Liver (tissue), 9 donors: ENCODE data around the gene NHLRC1. TPM values are rescaled to one million over a fixed set of nuclear protein-coding genes. Genes with fewer than 3 reads are reported as not detected.

Source experiments
- DNase-seq: peaks from one replicate; pipeline ENCODE4 v3.0.0-alpha.2; 2017; ENCODE audit warnings: low spot score
- H3K27ac ChIP-seq, 2 donors: one replicate each; pipeline ENCODE4 v1.7.0; 2013; ENCODE audit warnings: inconsistent platforms in 2 of 2, low read length in 2 of 2, control low read depth in 1 of 2, low read depth in 1 of 2, mild to moderate bottlenecking in 1 of 2
- H3K27me3 ChIP-seq, 4 donors: one replicate each; pipeline versions ENCODE4 v1.6.1 to v1.7.0; 2013; ENCODE audit warnings: low read length in 3 of 4, inconsistent platforms in 1 of 4, mild to moderate bottlenecking in 1 of 4, moderate library complexity in 1 of 4; ENCODE audit not compliant: control insufficient read depth in 4 of 4, insufficient read depth in 4 of 4
- H3K36me3 ChIP-seq, 4 donors: one replicate each; pipeline versions ENCODE4 v1.6.1 to v1.7.0; 2013; ENCODE audit warnings: low read length in 3 of 4, mild to moderate bottlenecking in 3 of 4, low read depth in 1 of 4, moderate library complexity in 1 of 4; ENCODE audit not compliant: control insufficient read depth in 4 of 4, insufficient read depth in 3 of 4
- H3K4me1 ChIP-seq, 4 donors: one replicate each; pipeline versions ENCODE4 v1.6.1 to v1.7.0; 2013; ENCODE audit warnings: low read length in 3 of 4, mild to moderate bottlenecking in 3 of 4, moderate library complexity in 1 of 4; ENCODE audit not compliant: control insufficient read depth in 4 of 4, insufficient read depth in 4 of 4
- H3K4me3 ChIP-seq, 3 donors: one replicate each; pipeline versions ENCODE4 v1.6.1 to v1.7.0; 2013; ENCODE audit warnings: low read length in 3 of 3, control low read depth in 1 of 3, low read depth in 1 of 3, mild to moderate bottlenecking in 1 of 3
- H3K9ac ChIP-seq, 2 donors: one replicate each; pipeline ENCODE4 v1.7.0; 2013; ENCODE audit warnings: low read length in 2 of 2, mild to moderate bottlenecking in 2 of 2, moderate library complexity in 2 of 2, control low read depth in 1 of 2, low read depth in 1 of 2
- H3K9me3 ChIP-seq, 4 donors: one replicate each; pipeline versions ENCODE4 v1.6.1 to v1.7.0; 2013; ENCODE audit warnings: low read length in 3 of 4; ENCODE audit not compliant: control insufficient read depth in 4 of 4
- EGR1 ChIP-seq, 2 donors: IDR thresholded peaks; 2 replicates each; pipeline ENCODE4 v1.6.1; 2016 to 2018; ENCODE audit warnings: antibody characterized with exemption in 2 of 2, low read depth in 2 of 2
- FOXA1 ChIP-seq: IDR thresholded peaks from 2 replicates; pipeline ENCODE4 v1.6.1; 2016; ENCODE audit warnings: antibody characterized with exemption
- FOXA2 ChIP-seq: IDR thresholded peaks from 2 replicates; pipeline ENCODE4 v1.6.1; 2016; ENCODE audit warnings: antibody characterized with exemption
- GABPA ChIP-seq, 2 donors: IDR thresholded peaks in 1 of 2; conservative IDR thresholded peaks in 1 of 2; 2 replicates each; pipeline ENCODE4 v1.6.1; 2016; ENCODE audit warnings: antibody characterized with exemption in 2 of 2, mild to moderate bottlenecking in 1 of 2, moderate library complexity in 1 of 2
- HNF4A ChIP-seq, 2 donors: conservative IDR thresholded peaks; 2 replicates each; pipeline ENCODE4 v1.6.1; 2016; ENCODE audit warnings: antibody characterized with exemption in 2 of 2, mild to moderate bottlenecking in 2 of 2
- HNF4G ChIP-seq: IDR thresholded peaks from 2 replicates; pipeline ENCODE4 v1.6.1; 2016; ENCODE audit warnings: antibody characterized with exemption
- JUND ChIP-seq, 2 donors: IDR thresholded peaks; 2 replicates each; pipeline ENCODE4 v1.6.1; 2016; ENCODE audit warnings: antibody characterized with exemption in 2 of 2
- NR2F2 ChIP-seq: IDR thresholded peaks from 2 replicates; pipeline ENCODE4 v1.6.1; 2016; ENCODE audit warnings: antibody characterized with exemption
- RAD21 ChIP-seq, 2 donors: IDR thresholded peaks; 2 replicates each; pipeline ENCODE4 v1.6.1; 2016; ENCODE audit warnings: antibody characterized with exemption in 2 of 2, mild to moderate bottlenecking in 2 of 2
- RXRA ChIP-seq, 2 donors: IDR thresholded peaks; 2 replicates each; pipeline ENCODE4 v1.6.1; 2017 to 2018; ENCODE audit warnings: antibody characterized with exemption in 2 of 2, mild to moderate bottlenecking in 1 of 2
- SP1 ChIP-seq: IDR thresholded peaks from 2 replicates; pipeline ENCODE4 v1.6.1; 2018; ENCODE audit warnings: antibody characterized with exemption, mild to moderate bottlenecking
- TAF1 ChIP-seq: conservative IDR thresholded peaks from 2 replicates; pipeline ENCODE4 v1.6.1; 2016; ENCODE audit warnings: antibody characterized with exemption, mild to moderate bottlenecking
- YY1 ChIP-seq: IDR thresholded peaks from 2 replicates; pipeline ENCODE4 v1.6.1; 2016; ENCODE audit warnings: antibody characterized with exemption, mild to moderate bottlenecking
- WGBS: extraction: QIAGEN DNeasy Blood & Tissue Kit; methylation state at CpG from one replicate; pipeline ENCODE4 v1.1.7; 2013; 5-methylcytosine and 5-hydroxymethylcytosine counted together
- polyA plus RNA-seq, 2 donors: library from polyadenylated mRNA; stranded (reverse) in 1 of 2; unstranded in 1 of 2; fragments of 200-250 nt in 1 of 2; fragments of >200 nt in 1 of 2; fragmentation: Nextera tagmentation in 1 of 2; extraction: Ambion mirVana in 1 of 2; gene quantifications; one replicate each; pipeline versions ENCODE4 v1.2.1 to v1.2.3, GENCODE V29; 2013 to 2015
- total RNA-seq, 2 donors: library from RNA; depleted of rRNA; stranded (reverse); fragments of >200 nt; gene quantifications; one replicate each; pipeline ENCODE4 v1.2.3, GENCODE V29; 2014
- TF ChIP-seq, protein P1 (sequence below): IDR thresholded peaks from 2 replicates; pipeline ENCODE4 v1.6.1; 2016; ENCODE audit warnings: antibody characterized with exemption
- TF ChIP-seq, protein P2 (sequence below): IDR thresholded peaks from 2 replicates; pipeline ENCODE4 v1.6.1; 2016; ENCODE audit warnings: antibody characterized with exemption, mild to moderate bottlenecking
- TF ChIP-seq, protein P3 (sequence below): IDR thresholded peaks from 2 replicates; pipeline ENCODE4 v1.6.1; 2016; ENCODE audit warnings: antibody characterized with exemption
- TF ChIP-seq, protein P4 (sequence below): IDR thresholded peaks from 2 replicates; pipeline ENCODE4 v1.6.1; 2016; ENCODE audit warnings: antibody characterized with exemption
- donor health status: healthy.
- donor health status: healthy.
- donor health status: healthy.
- donor health status: healthy.
- donor health status: healthy.

The NHLRC1 gene
- total and polyA plus RNA-seq, 4 donors = 2.1 to 4.4 (median 3.0) TPM

DNA sequence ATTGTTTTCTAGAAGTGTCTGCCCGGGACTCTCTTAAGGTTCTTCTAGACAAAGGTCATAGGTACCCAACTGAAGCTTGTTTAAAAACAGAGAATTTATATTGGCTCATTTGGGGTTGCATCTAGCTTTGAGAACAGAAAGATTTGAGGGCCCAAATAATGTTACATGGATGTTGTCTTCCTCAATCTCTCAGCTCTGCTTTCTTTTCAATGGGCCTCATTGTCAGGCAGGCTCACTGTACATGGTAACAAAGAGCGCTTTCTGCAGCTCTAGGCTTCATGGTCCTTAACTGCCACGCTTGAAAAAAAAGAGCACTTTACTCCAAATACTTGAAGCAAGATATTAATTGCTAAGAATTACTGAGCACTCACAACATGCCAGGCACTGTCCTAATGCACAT is 22.2 kb downstream of the NHLRC1 start:
- Histone ChIP-seq H3K27me3 (no peaks in the 10 kb centered on the region), H3K4me3 (no peak overlapping the region), H3K4me1 (no peaks in the 10 kb centered on the region), H3K27ac (no peak overlapping the region), H3K9ac (no peak overlapping the region), H3K9me3 (no peaks in the 10 kb centered on the region), H3K36me3 (no peaks in the 10 kb centered on the region)
- TF ChIP-seq, protein P1, sequence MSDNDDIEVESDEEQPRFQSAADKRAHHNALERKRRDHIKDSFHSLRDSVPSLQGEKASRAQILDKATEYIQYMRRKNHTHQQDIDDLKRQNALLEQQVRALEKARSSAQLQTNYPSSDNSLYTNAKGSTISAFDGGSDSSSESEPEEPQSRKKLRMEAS = no peak
- TF ChIP-seq NR2F2 (no peak), EGR1 (IDR thresholded peaks at IDR 0.05; ENCODE audit: low read depth in 2 of 2) (no peak), SP1 (no peak), HNF4G (no peak), JUND (IDR thresholded peaks at IDR 0.05) (no peak), FOXA2 (no peak), GABPA (IDR thresholded peaks at IDR 0.05 in 1 of 2, conservative IDR thresholded peaks at IDR 0.05 in 1 of 2) (no peak)
- TF ChIP-seq, protein P2, sequence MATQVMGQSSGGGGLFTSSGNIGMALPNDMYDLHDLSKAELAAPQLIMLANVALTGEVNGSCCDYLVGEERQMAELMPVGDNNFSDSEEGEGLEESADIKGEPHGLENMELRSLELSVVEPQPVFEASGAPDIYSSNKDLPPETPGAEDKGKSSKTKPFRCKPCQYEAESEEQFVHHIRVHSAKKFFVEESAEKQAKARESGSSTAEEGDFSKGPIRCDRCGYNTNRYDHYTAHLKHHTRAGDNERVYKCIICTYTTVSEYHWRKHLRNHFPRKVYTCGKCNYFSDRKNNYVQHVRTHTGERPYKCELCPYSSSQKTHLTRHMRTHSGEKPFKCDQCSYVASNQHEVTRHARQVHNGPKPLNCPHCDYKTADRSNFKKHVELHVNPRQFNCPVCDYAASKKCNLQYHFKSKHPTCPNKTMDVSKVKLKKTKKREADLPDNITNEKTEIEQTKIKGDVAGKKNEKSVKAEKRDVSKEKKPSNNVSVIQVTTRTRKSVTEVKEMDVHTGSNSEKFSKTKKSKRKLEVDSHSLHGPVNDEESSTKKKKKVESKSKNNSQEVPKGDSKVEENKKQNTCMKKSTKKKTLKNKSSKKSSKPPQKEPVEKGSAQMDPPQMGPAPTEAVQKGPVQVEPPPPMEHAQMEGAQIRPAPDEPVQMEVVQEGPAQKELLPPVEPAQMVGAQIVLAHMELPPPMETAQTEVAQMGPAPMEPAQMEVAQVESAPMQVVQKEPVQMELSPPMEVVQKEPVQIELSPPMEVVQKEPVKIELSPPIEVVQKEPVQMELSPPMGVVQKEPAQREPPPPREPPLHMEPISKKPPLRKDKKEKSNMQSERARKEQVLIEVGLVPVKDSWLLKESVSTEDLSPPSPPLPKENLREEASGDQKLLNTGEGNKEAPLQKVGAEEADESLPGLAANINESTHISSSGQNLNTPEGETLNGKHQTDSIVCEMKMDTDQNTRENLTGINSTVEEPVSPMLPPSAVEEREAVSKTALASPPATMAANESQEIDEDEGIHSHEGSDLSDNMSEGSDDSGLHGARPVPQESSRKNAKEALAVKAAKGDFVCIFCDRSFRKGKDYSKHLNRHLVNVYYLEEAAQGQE = no peak
- TF ChIP-seq, protein P3, sequence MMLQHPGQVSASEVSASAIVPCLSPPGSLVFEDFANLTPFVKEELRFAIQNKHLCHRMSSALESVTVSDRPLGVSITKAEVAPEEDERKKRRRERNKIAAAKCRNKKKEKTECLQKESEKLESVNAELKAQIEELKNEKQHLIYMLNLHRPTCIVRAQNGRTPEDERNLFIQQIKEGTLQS = no peak
- no peak for DNase-seq
- WGBS = 80% methylated on average over 3 of the region's 3 CpGs

DNA sequence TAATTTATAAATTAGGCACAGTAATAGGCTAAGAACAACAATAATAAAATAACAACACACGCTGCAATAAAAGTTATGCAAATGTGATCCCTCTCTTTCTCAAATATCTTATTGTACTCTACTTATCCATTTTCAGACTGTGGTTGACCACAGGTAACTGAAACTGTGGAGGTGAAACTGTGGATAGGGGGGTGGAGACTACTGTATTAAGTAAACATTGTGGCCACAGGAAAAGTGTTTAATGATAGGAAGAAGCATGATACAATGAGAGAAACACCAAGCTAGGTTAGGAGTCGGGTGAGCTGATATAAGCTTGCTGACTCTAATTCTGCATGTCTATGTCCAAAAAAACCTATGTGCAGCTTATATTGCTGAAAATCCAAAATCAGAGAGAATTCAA is 23.0 kb downstream of the NHLRC1 start:
- no peaks in the 10 kb centered on the region for H3K9me3 ChIP-seq
- TF ChIP-seq YY1 (no peak), JUND (IDR thresholded peaks at IDR 0.05) (no peak), RAD21 (IDR thresholded peaks at IDR 0.05) (no peak), FOXA1 (no peak), TAF1 (no peak), FOXA2 (no peak)
- TF ChIP-seq, protein P3 = no peak
- no peak for DNase-seq
- H3K27ac ChIP-seq = no peak overlapping the region
- no peak overlapping the region for H3K4me3 ChIP-seq
- H3K27me3 ChIP-seq = no peaks in the 10 kb centered on the region
- H3K9ac ChIP-seq = no peak overlapping the region
- H3K4me1 ChIP-seq = no peaks in the 10 kb centered on the region
- WGBS = 88% methylated on average over 2 of the region's 2 CpGs
- no peaks in the 10 kb centered on the region for H3K36me3 ChIP-seq

DNA sequence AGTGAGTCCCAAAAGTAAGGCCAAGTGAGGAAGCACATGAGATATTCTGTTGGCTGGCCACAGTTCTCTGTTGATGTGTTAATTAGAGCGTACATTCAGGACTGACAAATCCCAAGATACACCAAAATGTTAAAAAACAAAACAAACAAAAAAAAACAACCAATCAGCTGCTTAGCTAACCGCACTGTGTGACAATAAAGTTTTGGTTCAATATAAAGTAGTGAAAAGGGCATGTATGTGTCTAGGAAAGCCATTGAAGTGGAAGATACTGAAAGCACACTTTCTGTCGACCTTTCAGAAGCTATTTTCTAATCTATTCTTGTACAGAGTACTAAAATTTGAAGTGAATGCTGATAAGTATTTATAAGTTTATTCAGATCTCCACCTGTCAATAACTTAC is 26.1 kb downstream of the NHLRC1 start:
- Histone ChIP-seq H3K9ac (no peak overlapping the region), H3K27me3 (no peaks in the 10 kb centered on the region), H3K27ac (no peak overlapping the region), H3K4me1 (no peaks in the 10 kb centered on the region), H3K4me3 (no peak overlapping the region), H3K36me3 (no peaks in the 10 kb centered on the region), H3K9me3 (no peaks in the 10 kb centered on the region)
- 89% methylated on average over 3 of the region's 3 CpGs for WGBS
- no peak for DNase-seq
- TF ChIP-seq, protein P3 = no peak
- TF ChIP-seq FOXA2 = no peak
- no peak for TF ChIP-seq RXRA (IDR thresholded peaks at IDR 0.05)
- TF ChIP-seq GABPA (IDR thresholded peaks at IDR 0.05 in 1 of 2, conservative IDR thresholded peaks at IDR 0.05 in 1 of 2) = no peak
- TF ChIP-seq YY1 = no peak
- TF ChIP-seq NR2F2 = no peak
- TF ChIP-seq TAF1 = no peak
- TF ChIP-seq SP1 = no peak
- no peak for TF ChIP-seq EGR1 (IDR thresholded peaks at IDR 0.05; ENCODE audit: low read depth in 2 of 2)
- TF ChIP-seq RAD21 (IDR thresholded peaks at IDR 0.05) = no peak
- TF ChIP-seq JUND (IDR thresholded peaks at IDR 0.05) = no peak
- TF ChIP-seq, protein P4, sequence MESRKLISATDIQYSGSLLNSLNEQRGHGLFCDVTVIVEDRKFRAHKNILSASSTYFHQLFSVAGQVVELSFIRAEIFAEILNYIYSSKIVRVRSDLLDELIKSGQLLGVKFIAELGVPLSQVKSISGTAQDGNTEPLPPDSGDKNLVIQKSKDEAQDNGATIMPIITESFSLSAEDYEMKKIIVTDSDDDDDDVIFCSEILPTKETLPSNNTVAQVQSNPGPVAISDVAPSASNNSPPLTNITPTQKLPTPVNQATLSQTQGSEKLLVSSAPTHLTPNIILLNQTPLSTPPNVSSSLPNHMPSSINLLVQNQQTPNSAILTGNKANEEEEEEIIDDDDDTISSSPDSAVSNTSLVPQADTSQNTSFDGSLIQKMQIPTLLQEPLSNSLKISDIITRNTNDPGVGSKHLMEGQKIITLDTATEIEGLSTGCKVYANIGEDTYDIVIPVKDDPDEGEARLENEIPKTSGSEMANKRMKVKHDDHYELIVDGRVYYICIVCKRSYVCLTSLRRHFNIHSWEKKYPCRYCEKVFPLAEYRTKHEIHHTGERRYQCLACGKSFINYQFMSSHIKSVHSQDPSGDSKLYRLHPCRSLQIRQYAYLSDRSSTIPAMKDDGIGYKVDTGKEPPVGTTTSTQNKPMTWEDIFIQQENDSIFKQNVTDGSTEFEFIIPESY = no peak
- TF ChIP-seq FOXA1 = no peak
- TF ChIP-seq HNF4G = no peak
- TF ChIP-seq HNF4A (conservative IDR thresholded peaks at IDR 0.05) = no peak
- TF ChIP-seq, protein P2 = no peak
